Measurements from ENCODE around the gene RPL28.
"Not testable (repeated sequence)": the region's sequence is repeated elsewhere in the genome, so short reads cannot be mapped to it uniquely, and the experiment has no call there.

RPL28 gene

GRCh38 chr19:55389386-55390317 lies 3.9 kb downstream of the RPL28 start:
- DNase-seq (ENCODE audit: extremely low spot score, insufficient read length, low read depth): no peak

GRCh38 chr19:55390461-55390880 lies 4.7 kb downstream of the RPL28 start:
- DNase-seq (ENCODE audit: extremely low spot score, insufficient read length, low read depth) (no peak), FAIRE-seq (no peak)

More at GRCh38 chr19:55389386-55390317, 3.9 kb downstream of the RPL28 start:
- no peak for FAIRE-seq

GRCh38 chr19:55391191-55391670 lies 5.5 kb downstream of the RPL28 start:
- FAIRE-seq (no peak), DNase-seq (ENCODE audit: extremely low spot score, insufficient read length, low read depth) (no peak)

- DNase-seq (ENCODE audit: extremely low spot score, insufficient read length, low read depth): no peak
- FAIRE-seq: no peak
Measured at GRCh38 chr19:55391702-55392615, 6.2 kb downstream of the RPL28 start.

GRCh38 chr19:55392820-55393761 lies 7.4 kb downstream of the RPL28 start:
- FAIRE-seq (no peak), DNase-seq (ENCODE audit: extremely low spot score, insufficient read length, low read depth) (no peak)

- FAIRE-seq: peak; percentile 78
- no peak for DNase-seq (ENCODE audit: extremely low spot score, insufficient read length, low read depth)
Measured at GRCh38 chr19:55398200-55398925, 12.6 kb downstream of the RPL28 start.

GRCh38 chr19:55400281-55401087 lies 14.8 kb downstream of the RPL28 start:
- FAIRE-seq: no peak
- DNase-seq (ENCODE audit: extremely low spot score, insufficient read length, low read depth): no peak

- DNase-seq (ENCODE audit: extremely low spot score, insufficient read length, low read depth); FAIRE-seq: not testable (repeated sequence)
Measured at GRCh38 chr19:55401390-55401789, 15.7 kb downstream of the RPL28 start.

GRCh38 chr19:55402509-55402908 lies 16.8 kb downstream of the RPL28 start:
- DNase-seq (ENCODE audit: extremely low spot score, insufficient read length, low read depth) (no peak), FAIRE-seq (no peak)

- no peak for DNase-seq (ENCODE audit: extremely low spot score, insufficient read length, low read depth)
- no peak for FAIRE-seq
Measured at GRCh38 chr19:55405638-55406037, 19.9 kb downstream of the RPL28 start.

GRCh38 chr19:55406091-55406825 lies 20.5 kb downstream of the RPL28 start:
- no peak for DNase-seq (ENCODE audit: extremely low spot score, insufficient read length, low read depth)
- no peak for FAIRE-seq

- FAIRE-seq: no peak
- no peak for DNase-seq (ENCODE audit: extremely low spot score, insufficient read length, low read depth)
Measured at GRCh38 chr19:55406826-55407549, 21.3 kb downstream of the RPL28 start.

GRCh38 chr19:55407550-55407799 lies 21.7 kb downstream of the RPL28 start, which contains the start of gene UBE2S:
UBE2S (minus strand) TSS chr19:55407788; CDS start chr19:55407589, 199 bp downstream.
- FAIRE-seq; DNase-seq (ENCODE audit: extremely low spot score, insufficient read length, low read depth): not testable (repeated sequence)

GRCh38 chr19:55407800-55408532 lies 22.2 kb downstream of the RPL28 start:
- DNase-seq (ENCODE audit: extremely low spot score, insufficient read length, low read depth) (peak; percentile 96), FAIRE-seq (peak; percentile 97)

- FAIRE-seq (no peak), DNase-seq (ENCODE audit: extremely low spot score, insufficient read length, low read depth) (no peak)
Measured at GRCh38 chr19:55408533-55408872, 22.8 kb downstream of the RPL28 start.

GRCh38 chr19:55409179-55409578 lies 23.4 kb downstream of the RPL28 start:
- not testable (repeated sequence) for FAIRE-seq; DNase-seq (ENCODE audit: extremely low spot score, insufficient read length, low read depth)
